Peyer's patch (tissue), 4 donors: ENCODE data around the gene NTNG2.

ENCODE experiments used
- POLR2A ChIP-seq, 2 donors: fragments of 450-650 bp; IDR thresholded peaks; one replicate each; pipeline ENCODE4 v1.5.1; 2017; ENCODE audit warnings: antibody characterized with exemption in 2 of 2, mild to moderate bottlenecking in 2 of 2, moderate library complexity in 2 of 2
- TF ChIP-seq, protein P1 (sequence below), 6 experiments: fragments of 450-650 bp in 4 of 6; fragments of 200-600 bp in 2 of 6; sonication (generic) in 1 of 6; IDR thresholded peaks; one replicate each; pipeline ENCODE4 v1.5.1; 2017 to 2019; ENCODE audit warnings: antibody characterized with exemption in 6 of 6, mild to moderate bottlenecking in 3 of 6, moderate library complexity in 1 of 6

DNA sequence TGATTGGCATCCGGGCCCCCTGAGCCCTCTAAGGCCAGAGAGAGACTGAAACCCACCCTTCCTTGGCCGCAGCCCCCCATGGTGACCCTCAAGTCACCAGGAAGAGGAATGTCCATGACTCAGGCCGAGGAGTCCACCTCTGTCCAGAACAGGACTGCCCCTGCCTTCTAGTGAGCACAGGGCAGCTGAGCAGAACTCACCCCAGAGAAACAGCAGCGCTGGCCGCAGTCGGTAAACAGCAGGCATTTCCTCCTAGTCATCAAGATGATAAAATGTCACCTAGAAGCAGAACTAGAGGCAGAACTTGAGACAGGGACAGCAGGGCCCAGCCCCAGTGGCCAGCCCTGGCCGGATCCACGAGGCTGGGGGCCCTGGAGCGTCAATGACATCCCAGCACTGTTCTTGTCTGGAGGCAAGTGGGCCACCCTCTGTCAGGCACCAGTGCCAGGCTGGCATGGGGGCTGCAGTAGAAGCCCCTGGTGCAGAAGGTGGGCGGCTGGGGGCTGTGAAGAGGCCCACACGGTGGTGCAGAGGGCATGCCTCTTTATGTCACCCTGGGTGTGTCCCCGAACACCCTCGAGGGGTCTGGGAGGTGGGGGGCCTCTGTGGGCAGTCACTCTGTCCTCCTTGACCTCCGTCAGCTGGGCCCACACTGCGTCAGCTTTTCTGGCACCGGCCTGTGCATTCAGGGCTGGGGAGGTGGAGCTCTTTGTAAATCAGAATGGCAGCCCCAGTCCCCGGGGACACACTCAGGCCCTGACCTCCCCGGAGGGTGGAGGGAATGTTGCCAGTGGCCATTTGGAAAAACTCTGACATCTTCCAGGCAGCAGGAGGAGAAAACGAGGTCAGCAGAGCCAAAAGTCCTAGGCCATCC is 83.0 kb downstream of the NTNG2 start:
- TF ChIP-seq, protein P1, sequence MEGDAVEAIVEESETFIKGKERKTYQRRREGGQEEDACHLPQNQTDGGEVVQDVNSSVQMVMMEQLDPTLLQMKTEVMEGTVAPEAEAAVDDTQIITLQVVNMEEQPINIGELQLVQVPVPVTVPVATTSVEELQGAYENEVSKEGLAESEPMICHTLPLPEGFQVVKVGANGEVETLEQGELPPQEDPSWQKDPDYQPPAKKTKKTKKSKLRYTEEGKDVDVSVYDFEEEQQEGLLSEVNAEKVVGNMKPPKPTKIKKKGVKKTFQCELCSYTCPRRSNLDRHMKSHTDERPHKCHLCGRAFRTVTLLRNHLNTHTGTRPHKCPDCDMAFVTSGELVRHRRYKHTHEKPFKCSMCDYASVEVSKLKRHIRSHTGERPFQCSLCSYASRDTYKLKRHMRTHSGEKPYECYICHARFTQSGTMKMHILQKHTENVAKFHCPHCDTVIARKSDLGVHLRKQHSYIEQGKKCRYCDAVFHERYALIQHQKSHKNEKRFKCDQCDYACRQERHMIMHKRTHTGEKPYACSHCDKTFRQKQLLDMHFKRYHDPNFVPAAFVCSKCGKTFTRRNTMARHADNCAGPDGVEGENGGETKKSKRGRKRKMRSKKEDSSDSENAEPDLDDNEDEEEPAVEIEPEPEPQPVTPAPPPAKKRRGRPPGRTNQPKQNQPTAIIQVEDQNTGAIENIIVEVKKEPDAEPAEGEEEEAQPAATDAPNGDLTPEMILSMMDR (IDR thresholded peaks at IDR 0.05) = no peak
- TF ChIP-seq POLR2A (IDR thresholded peaks at IDR 0.05) = no peak
